ENCODE results near the gene LCN1.

Gene LCN1

GRCh38 chr9:135487281-135488012 lies 33.8 kb upstream of the LCN1 start:
- Histone ChIP-seq H2AK5ac (ENCODE audit: low read length) (no peak overlapping the region), H3K4ac (ENCODE audit: low read depth, low read length) (no peak overlapping the region), H3K4me3 (ENCODE audit: low read length) (no peak overlapping the region), H3K79me2 (ENCODE audit: control insufficient read depth, insufficient read depth, low read length) (no peaks in the 10 kb centered on the region), H2BK120ac (ENCODE audit: low read depth, low read length) (no peak overlapping the region), H3K36me3 (ENCODE audit: control insufficient read depth, insufficient read depth, low read length) (peaks cover 7% of the 10 kb centered on the region), H3K4me2 (ENCODE audit: low read length) (no peak overlapping the region), H3K9ac (ENCODE audit: low read length) (no peak overlapping the region), H3K56ac (ENCODE audit: low read length) (no peak overlapping the region), H3K79me1 (ENCODE audit: low read length) (no peaks in the 10 kb centered on the region), H4K5ac (ENCODE audit: low read length) (no peak overlapping the region), H3K27me3 (ENCODE audit: insufficient read depth, low read length, poor library complexity) (no peaks in the 10 kb centered on the region), H3K18ac (ENCODE audit: low read length) (no peak overlapping the region), H3K23ac (ENCODE audit: low read length) (no peak overlapping the region), H3K4me1 (ENCODE audit: control insufficient read depth, low read depth, low read length) (no peaks in the 10 kb centered on the region), H3K27ac (ENCODE audit: low read depth, low read length) (no peak overlapping the region), H2BK15ac (replicated peaks; ENCODE audit: low read depth) (no peak overlapping the region), H4K8ac (ENCODE audit: low read depth, low read length) (no peak overlapping the region), H2BK5ac (ENCODE audit: low read length) (no peak overlapping the region)
- WGBS (ENCODE audit: extremely low coverage, insufficient coverage, low lambda C conversion rate), result no CpG with 5 or more reads among the region's 40 CpGs
- DNase-seq, result no peak

DNA sequence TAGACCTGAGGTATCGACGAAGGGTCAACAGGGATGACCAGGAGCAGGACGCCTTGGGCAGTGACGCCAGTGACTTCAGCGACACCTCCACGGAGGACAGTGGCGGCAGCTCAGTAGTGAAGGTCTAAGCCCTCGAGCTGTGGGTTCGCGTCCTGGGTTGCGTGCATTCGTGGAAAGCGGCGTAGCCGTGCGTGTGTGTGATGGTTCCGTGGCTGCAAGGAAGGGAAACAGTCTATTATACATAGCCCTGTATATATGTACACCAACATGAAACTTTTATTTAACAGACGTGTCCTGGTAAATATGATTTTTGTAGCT lies 33.3 kb upstream of the LCN1 start:
- no peaks in the 10 kb centered on the region for H3K4me1 ChIP-seq (ENCODE audit: control insufficient read depth, low read depth, low read length)
- no peaks in the 10 kb centered on the region for H3K79me2 ChIP-seq (ENCODE audit: control insufficient read depth, insufficient read depth, low read length)

DNA sequence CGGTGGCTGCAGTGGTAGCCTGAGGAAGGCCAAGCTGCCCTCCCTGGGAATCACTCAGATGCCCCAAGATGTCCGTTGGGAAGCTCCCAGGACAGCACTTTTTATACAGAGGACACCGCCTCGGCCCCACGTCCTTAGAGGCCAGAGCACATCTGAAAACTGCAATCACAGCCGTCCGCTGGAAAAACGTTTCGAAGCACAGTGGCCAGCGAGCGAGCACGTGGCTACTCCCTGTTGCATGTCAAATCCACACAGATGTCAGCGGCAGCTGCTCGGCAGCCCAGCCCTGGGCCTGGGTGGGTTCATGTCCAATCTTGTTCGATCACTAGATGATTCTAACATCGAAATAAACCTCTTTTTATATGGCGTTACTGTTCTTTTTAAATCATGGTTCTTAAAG lies 32.7 kb upstream of the LCN1 start:
- Histone ChIP-seq H3K4me1 (ENCODE audit: control insufficient read depth, low read depth, low read length) (no peaks in the 10 kb centered on the region), H2BK120ac (ENCODE audit: low read depth, low read length) (no peak overlapping the region), H3K18ac (ENCODE audit: low read length) (no peak overlapping the region), H2BK5ac (ENCODE audit: low read length) (no peak overlapping the region), H3K4ac (ENCODE audit: low read depth, low read length) (no peak overlapping the region), H3K36me3 (ENCODE audit: control insufficient read depth, insufficient read depth, low read length) (peaks cover 6% of the 10 kb centered on the region), H4K5ac (ENCODE audit: low read length) (no peak overlapping the region), H3K4me2 (ENCODE audit: low read length) (no peak overlapping the region), H4K8ac (ENCODE audit: low read depth, low read length) (no peak overlapping the region), H2AK5ac (ENCODE audit: low read length) (no peak overlapping the region), H3K56ac (ENCODE audit: low read length) (no peak overlapping the region), H2BK15ac (replicated peaks; ENCODE audit: low read depth) (no peak overlapping the region), H3K4me3 (ENCODE audit: low read length) (no peak overlapping the region), H3K27ac (ENCODE audit: low read depth, low read length) (no peak overlapping the region), H3K9ac (ENCODE audit: low read length) (no peak overlapping the region), H3K27me3 (ENCODE audit: insufficient read depth, low read length, poor library complexity) (no peaks in the 10 kb centered on the region), H3K79me1 (ENCODE audit: low read length) (no peaks in the 10 kb centered on the region), H3K23ac (ENCODE audit: low read length) (no peak overlapping the region), H3K79me2 (ENCODE audit: control insufficient read depth, insufficient read depth, low read length) (no peaks in the 10 kb centered on the region)
- DNase-seq, result no peak
- WGBS (ENCODE audit: extremely low coverage, insufficient coverage, low lambda C conversion rate), result no CpG with 5 or more reads among the region's 17 CpGs

More for the DNA sequence above, 33.3 kb upstream of the LCN1 start:
- Histone ChIP-seq H3K4me3 (ENCODE audit: low read length) (no peak overlapping the region), H4K8ac (ENCODE audit: low read depth, low read length) (no peak overlapping the region), H2BK15ac (replicated peaks; ENCODE audit: low read depth) (no peak overlapping the region), H3K79me1 (ENCODE audit: low read length) (no peaks in the 10 kb centered on the region), H3K9ac (ENCODE audit: low read length) (no peak overlapping the region), H3K23ac (ENCODE audit: low read length) (no peak overlapping the region), H3K36me3 (ENCODE audit: control insufficient read depth, insufficient read depth, low read length) (peaks cover 7% of the 10 kb centered on the region), H2AK5ac (ENCODE audit: low read length) (no peak overlapping the region), H3K4ac (ENCODE audit: low read depth, low read length) (no peak overlapping the region), H2BK5ac (ENCODE audit: low read length) (no peak overlapping the region), H3K18ac (ENCODE audit: low read length) (no peak overlapping the region), H3K56ac (ENCODE audit: low read length) (no peak overlapping the region), H2BK120ac (ENCODE audit: low read depth, low read length) (no peak overlapping the region), H3K4me2 (ENCODE audit: low read length) (no peak overlapping the region), H3K27ac (ENCODE audit: low read depth, low read length) (no peak overlapping the region), H3K27me3 (ENCODE audit: insufficient read depth, low read length, poor library complexity) (no peaks in the 10 kb centered on the region), H4K5ac (ENCODE audit: low read length) (no peak overlapping the region)
- DNase-seq, result no peak
- 100% methylated on average over 1 of the region's 18 CpGs for WGBS (ENCODE audit: extremely low coverage, insufficient coverage, low lambda C conversion rate)

- Histone ChIP-seq H3K9ac (ENCODE audit: low read length) (no peak overlapping the region), H3K4ac (ENCODE audit: low read depth, low read length) (no peak overlapping the region), H4K8ac (ENCODE audit: low read depth, low read length) (no peak overlapping the region), H3K56ac (ENCODE audit: low read length) (no peak overlapping the region), H3K36me3 (ENCODE audit: control insufficient read depth, insufficient read depth, low read length) (peaks cover 4% of the 10 kb centered on the region), H2BK5ac (ENCODE audit: low read length) (no peak overlapping the region), H3K4me1 (ENCODE audit: control insufficient read depth, low read depth, low read length) (no peaks in the 10 kb centered on the region), H3K79me1 (ENCODE audit: low read length) (no peaks in the 10 kb centered on the region), H3K18ac (ENCODE audit: low read length) (no peak overlapping the region), H3K27me3 (ENCODE audit: insufficient read depth, low read length, poor library complexity) (no peaks in the 10 kb centered on the region), H3K79me2 (ENCODE audit: control insufficient read depth, insufficient read depth, low read length) (no peaks in the 10 kb centered on the region), H2BK120ac (ENCODE audit: low read depth, low read length) (no peak overlapping the region), H3K4me3 (ENCODE audit: low read length) (no peak overlapping the region), H4K5ac (ENCODE audit: low read length) (no peak overlapping the region), H3K27ac (ENCODE audit: low read depth, low read length) (no peak overlapping the region), H2BK15ac (replicated peaks; ENCODE audit: low read depth) (no peak overlapping the region), H3K23ac (ENCODE audit: low read length) (no peak overlapping the region), H2AK5ac (ENCODE audit: low read length) (no peak overlapping the region), H3K4me2 (ENCODE audit: low read length) (no peak overlapping the region)
- no CpG with 5 or more reads among the region's 18 CpGs for WGBS (ENCODE audit: extremely low coverage, insufficient coverage, low lambda C conversion rate)
- no peak for DNase-seq
Observed at GRCh38 chr9:135489188-135489906, 31.9 kb upstream of the LCN1 start.

- peaks cover 4% of the 10 kb centered on the region for H3K36me3 ChIP-seq (ENCODE audit: control insufficient read depth, insufficient read depth, low read length)
- no peak overlapping the region for H4K5ac ChIP-seq (ENCODE audit: low read length)
- no peak overlapping the region for H3K56ac ChIP-seq (ENCODE audit: low read length)
- H3K4me3 ChIP-seq (ENCODE audit: low read length), result no peak overlapping the region
- no peaks in the 10 kb centered on the region for H3K79me2 ChIP-seq (ENCODE audit: control insufficient read depth, insufficient read depth, low read length)
- no peak overlapping the region for H3K9ac ChIP-seq (ENCODE audit: low read length)
- no peak overlapping the region for H2BK120ac ChIP-seq (ENCODE audit: low read depth, low read length)
- no peak overlapping the region for H2BK15ac ChIP-seq (replicated peaks; ENCODE audit: low read depth)
- no CpG with 5 or more reads among the region's 16 CpGs for WGBS (ENCODE audit: extremely low coverage, insufficient coverage, low lambda C conversion rate)
- H3K4me1 ChIP-seq (ENCODE audit: control insufficient read depth, low read depth, low read length), result no peaks in the 10 kb centered on the region
- H2AK5ac ChIP-seq (ENCODE audit: low read length), result no peak overlapping the region
- no peak overlapping the region for H4K8ac ChIP-seq (ENCODE audit: low read depth, low read length)
- H3K27me3 ChIP-seq (ENCODE audit: insufficient read depth, low read length, poor library complexity), result no peaks in the 10 kb centered on the region
- H3K27ac ChIP-seq (ENCODE audit: low read depth, low read length), result no peak overlapping the region
- H3K18ac ChIP-seq (ENCODE audit: low read length), result no peak overlapping the region
- H3K4me2 ChIP-seq (ENCODE audit: low read length), result no peak overlapping the region
- H2BK5ac ChIP-seq (ENCODE audit: low read length), result no peak overlapping the region
- DNase-seq, result no peak
- no peak overlapping the region for H3K4ac ChIP-seq (ENCODE audit: low read depth, low read length)
- no peaks in the 10 kb centered on the region for H3K79me1 ChIP-seq (ENCODE audit: low read length)
- H3K23ac ChIP-seq (ENCODE audit: low read length), result no peak overlapping the region
Observed at GRCh38 chr9:135490166-135490870, 30.9 kb upstream of the LCN1 start.

All from mesendoderm (in vitro differentiated cells).